HL-60/S4 treated with phorbol 12-myristate 13-acetate at 8.2 ng/mL for 4 days and 3 days (cell line): Measurements from ENCODE around the gene LUM.

Source experiments
- in situ Hi-C: fragments of 300-500 bp; cut with MboI; formaldehyde crosslinking; loops from 2 replicates; pipeline ENCODE4 v1.15.0; 2022; ENCODE audit warnings: low sequenced_read_pairs

Gene LUM, protein sequence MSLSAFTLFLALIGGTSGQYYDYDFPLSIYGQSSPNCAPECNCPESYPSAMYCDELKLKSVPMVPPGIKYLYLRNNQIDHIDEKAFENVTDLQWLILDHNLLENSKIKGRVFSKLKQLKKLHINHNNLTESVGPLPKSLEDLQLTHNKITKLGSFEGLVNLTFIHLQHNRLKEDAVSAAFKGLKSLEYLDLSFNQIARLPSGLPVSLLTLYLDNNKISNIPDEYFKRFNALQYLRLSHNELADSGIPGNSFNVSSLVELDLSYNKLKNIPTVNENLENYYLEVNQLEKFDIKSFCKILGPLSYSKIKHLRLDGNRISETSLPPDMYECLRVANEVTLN

GRCh38 chr12:91111366-91112325 lies at the start of gene LUM:
Gene LUM, minus strand, starts transcription at chr12:91111494. Its CDS starts 2,515 bp downstream, at chr12:91108979.
- in situ Hi-C loops, result no loop called here

- in situ Hi-C loops, result no loop called here
Measured at GRCh38 chr12:91161009-91161408, 49.7 kb upstream of the LUM start.

- in situ Hi-C loops, result no loop called here
Measured at GRCh38 chr12:91155990-91156389, 44.7 kb upstream of the LUM start.

DNA sequence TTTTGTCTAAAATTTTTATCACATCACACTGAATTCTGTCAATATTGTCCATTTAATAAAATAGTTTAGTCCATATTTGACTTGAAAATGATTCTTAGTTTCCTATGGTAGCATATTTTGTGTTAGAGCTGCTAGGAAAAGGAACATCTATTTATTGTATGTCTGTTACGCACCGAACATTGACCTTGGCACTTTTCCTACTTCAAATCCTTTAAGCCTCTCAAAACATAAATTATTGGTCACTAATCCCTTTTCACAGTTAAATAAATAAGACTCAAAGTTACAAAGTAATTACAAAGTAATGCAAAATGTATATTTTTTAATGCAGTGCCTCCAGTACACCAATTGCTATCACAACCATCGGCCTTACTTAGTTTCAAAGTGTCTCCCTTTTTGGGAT lies 42.8 kb upstream of the LUM start:
- in situ Hi-C loops, result no loop called here

DNA sequence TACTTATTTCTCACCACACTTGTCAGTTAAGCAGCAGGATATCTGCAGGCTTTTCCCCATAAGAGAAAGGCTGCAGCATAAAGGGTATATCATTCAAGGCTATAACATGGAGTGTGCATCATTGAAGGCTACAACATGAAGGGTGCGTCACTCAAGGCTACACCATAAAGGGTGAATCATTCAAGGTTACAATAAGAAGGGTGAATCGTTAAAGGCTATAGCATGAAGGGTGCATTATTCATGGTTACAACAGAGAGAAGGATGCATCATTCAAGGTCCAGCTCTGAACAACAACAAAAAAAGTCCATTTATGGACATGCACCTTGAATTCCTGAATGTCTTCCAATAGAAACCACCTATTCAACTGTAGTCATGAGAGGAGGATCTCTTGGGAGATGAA lies 32.8 kb upstream of the LUM start:
- in situ Hi-C loops, result no loop called here

DNA sequence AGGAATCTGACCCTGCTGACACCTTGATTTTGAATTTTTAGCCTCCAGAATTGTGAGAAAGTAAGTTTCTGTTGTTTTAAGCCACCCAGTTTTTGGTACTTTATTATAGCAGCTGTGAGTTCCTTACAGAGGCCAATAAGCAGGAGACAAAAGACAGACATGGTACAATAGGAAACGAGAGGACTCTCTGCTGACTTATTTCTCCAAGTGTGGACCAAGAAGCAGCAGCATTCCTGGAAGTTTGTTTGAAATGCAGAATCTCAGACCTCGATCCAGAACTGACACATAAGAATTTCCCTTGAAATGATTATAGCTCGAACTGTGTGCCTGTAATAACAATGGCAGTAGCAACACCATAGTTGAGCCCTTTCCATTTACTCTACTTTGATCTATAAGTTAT lies 31.9 kb upstream of the LUM start:
- in situ Hi-C loops, result no loop called here

- in situ Hi-C loops, result no loop called here
Measured at GRCh38 chr12:91142221-91142631, 30.9 kb upstream of the LUM start.

- in situ Hi-C loops, result no loop called here
Measured at GRCh38 chr12:91140026-91140931, 29.0 kb upstream of the LUM start.

DNA sequence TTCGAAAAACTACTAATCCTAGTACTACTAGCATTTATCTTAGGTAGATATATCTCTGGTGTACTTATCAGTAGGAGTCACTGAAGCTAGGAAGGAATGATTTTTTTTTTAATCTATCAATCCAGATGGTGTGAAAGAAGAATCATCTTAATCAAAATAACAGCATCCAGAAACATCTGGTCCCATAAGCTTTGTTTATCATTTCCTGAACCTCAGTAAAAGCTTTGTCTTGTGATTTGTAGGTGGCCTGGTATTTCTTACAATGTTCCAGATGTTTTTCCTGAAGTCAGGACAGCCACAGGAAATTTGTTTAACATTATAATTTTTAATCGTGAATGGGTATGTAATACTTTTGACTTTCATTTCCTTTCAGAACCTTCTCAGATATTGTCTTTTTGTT lies 28.0 kb upstream of the LUM start:
- in situ Hi-C loops, result no loop called here

- in situ Hi-C loops, result no loop called here
Measured at GRCh38 chr12:91138337-91138920, 27.1 kb upstream of the LUM start.

GRCh38 chr12:91133871-91134270 lies 22.6 kb upstream of the LUM start:
- in situ Hi-C loops, result no loop called here

DNA sequence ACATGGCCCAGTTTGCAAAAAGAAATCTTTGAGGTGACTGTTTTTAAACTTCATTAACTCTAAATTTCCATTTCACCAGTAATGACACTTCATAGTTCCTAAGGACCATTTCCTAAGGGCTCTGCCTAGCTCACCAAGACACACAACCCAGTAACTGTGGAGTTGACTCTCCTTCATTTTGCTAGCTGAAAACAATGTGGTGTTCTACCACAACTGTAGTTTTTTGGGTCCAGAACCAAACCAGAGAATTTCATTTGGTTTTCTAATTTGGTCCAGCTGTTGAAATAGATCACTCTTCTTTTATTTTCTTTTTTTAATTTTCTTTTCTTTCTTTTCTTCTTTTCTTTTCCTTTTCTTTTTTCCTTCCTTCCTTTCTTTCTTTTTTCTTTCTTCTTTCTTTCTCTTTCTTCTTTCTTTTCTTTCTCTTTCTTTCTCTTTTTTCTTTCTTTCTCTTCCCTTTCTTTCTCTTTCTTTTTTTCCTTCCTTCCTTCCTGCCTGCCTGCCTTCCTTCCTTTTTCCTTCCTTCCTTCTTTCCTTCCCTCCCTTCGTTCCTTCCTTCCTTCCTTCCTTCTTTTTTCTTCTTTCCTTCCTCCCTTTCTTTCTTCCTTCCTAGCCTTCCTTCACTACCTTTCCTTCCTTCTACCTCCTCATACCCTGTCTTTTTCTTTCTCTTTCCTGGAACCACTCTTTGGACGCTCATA lies 18.5 kb upstream of the LUM start:
- in situ Hi-C loops, result no loop called here

- in situ Hi-C loops, result no loop called here
Measured at GRCh38 chr12:91127751-91128150, 16.5 kb upstream of the LUM start.

DNA sequence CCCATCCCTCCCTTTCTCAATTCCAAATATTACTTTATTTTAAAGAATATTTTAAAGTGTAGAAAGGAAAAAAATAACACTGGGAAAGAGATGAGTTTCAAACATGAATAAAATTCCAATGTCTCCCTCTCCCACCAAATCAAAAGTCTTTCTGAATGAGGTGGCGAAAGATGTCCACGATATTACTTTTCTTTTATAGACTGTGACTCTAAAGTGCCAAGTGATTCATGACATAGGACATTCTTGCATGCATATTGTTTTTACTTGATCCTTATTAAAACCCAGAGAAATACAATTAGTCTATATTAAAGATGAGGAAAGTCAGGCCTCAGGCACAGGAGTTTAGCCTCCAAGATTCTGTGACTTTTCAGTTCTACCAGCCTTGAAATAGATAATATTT lies 16.0 kb upstream of the LUM start:
- in situ Hi-C loops, result no loop called here

DNA sequence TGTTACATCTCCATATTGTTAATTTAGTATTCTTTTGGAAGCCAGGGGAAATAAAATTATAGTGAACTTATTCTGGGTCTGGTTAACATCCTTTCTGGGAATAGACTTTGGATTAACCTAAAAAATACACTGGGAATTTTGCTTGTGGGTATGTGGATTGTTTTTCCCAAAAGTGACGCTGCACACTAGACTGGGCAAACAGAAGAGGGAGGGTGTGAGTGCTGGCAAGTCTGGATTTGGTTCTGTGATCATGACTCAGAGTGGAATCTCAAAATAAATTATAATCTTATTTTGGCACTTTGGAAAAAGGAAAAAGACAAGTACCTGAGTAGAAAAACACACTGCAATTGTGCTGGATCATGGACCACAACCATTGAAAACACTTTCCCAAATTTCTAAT lies 15.2 kb upstream of the LUM start:
- in situ Hi-C loops, result no loop called here

- in situ Hi-C loops, result no loop called here
Measured at GRCh38 chr12:91123236-91123916, 12.1 kb upstream of the LUM start.

DNA sequence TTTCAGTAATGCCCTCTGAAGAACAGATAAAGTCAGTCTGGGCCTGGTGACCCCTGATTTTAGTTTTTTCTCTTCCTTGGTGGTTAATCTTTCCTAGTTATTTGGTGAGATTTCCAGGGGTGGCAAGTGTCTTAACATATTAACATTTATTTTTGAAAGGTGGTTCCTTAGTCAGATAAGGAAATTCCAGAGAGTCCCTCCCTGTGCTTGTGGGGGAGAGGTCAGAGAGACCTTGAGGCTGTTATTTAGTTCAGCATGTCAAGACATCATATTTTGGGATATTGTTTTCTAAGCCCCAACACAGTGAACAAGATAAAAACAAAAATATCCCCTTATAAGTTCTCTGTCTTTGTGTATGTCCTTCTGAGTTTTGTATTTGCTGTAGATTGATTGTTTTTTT lies 9.5 kb upstream of the LUM start:
- in situ Hi-C loops, result no loop called here

DNA sequence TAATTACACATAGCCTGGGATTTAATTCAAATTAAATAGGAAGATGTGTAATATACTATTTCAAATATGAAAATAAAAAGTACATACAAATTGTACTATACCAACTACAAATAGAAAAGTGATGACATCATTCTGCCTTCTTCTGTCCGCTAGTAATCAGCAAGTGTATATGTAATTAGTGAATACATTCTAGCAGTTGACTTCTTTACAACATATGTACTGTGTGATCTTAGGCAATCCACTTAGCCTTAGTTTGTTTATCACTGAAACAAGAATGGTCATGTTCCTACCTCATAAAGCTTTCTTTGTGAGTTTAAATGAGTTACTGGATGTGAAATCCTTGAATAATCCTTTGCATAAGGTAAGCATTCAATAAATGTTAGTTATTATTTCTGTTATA lies 7.8 kb upstream of the LUM start:
- in situ Hi-C loops, result no loop called here

DNA sequence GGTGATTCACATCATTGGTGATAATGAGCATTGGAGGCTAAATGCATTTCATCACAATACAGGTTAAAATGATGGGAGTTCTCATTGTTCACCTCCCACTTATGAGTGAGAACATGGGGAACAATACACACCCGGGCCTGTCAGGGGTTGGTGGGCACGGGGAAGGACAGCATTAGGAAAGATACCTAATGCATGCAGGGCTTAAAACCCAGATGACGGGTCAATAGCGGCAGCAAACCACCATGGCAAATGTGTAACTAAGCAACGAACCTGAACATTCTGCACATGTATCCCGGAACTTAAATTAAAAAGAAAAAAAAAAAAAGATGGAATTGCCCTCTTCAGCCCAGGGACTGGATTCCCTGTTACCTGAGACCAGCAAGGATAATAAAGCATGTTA lies 2.3 kb upstream of the LUM start:
- in situ Hi-C loops, result no loop called here
